Skin of body (tissue), 2 donors: ENCODE measurements around the gene CYB5RL. TPM values are rescaled to one million over a fixed set of nuclear protein-coding genes. Genes with fewer than 3 reads are reported as not detected.
"Not testable (repeated sequence)": the region's sequence is repeated elsewhere in the genome, so short reads cannot be mapped to it uniquely, and the experiment has no call there.

Experiments used
- DNase-seq: peaks from one replicate; lab custom pipeline; 2025; lab: John Stamatoyannopoulos, UW
- total RNA-seq: library from RNA; depleted of rRNA; stranded (reverse); fragments of >200 nt; gene quantifications from one replicate; pipeline ENCODE4 v1.2.3, GENCODE V29; 2014

CYB5RL gene
- 4.3 TPM for total RNA-seq

- peak; percentile 94 for DNase-seq
Observed at GRCh38 chr1:54199765-54200518, at the start of gene CYB5RL, which contains the start of gene MRPL37. TSS of gene CYB5RL (minus strand) at chr1:54200030. CDS start at chr1:54195616, 4,414 bp downstream. TSS of gene MRPL37 (plus strand) at chr1:54200167. CDS start at chr1:54200244, 77 bp downstream.

GRCh38 chr1:54248966-54249365 is 49.1 kb upstream of the CYB5RL start:
- DNase-seq: no peak

GRCh38 chr1:54247863-54248515 is 48.2 kb upstream of the CYB5RL start:
- DNase-seq: no peak

GRCh38 chr1:54246116-54246721 is 46.4 kb upstream of the CYB5RL start:
- DNase-seq: no peak

GRCh38 chr1:54245501-54245900 is 45.7 kb upstream of the CYB5RL start:
- no peak for DNase-seq

GRCh38 chr1:54244655-54245054 is 44.8 kb upstream of the CYB5RL start:
- no peak for DNase-seq

- DNase-seq: no peak
Observed at GRCh38 chr1:54243022-54243421, 43.2 kb upstream of the CYB5RL start.

GRCh38 chr1:54241364-54241763 is 41.5 kb upstream of the CYB5RL start:
- DNase-seq: no peak

- no peak for DNase-seq
Observed at GRCh38 chr1:54240741-54241335, 41.0 kb upstream of the CYB5RL start.

GRCh38 chr1:54239631-54240031 is 39.8 kb upstream of the CYB5RL start:
- no peak for DNase-seq

GRCh38 chr1:54239035-54239383 is 39.2 kb upstream of the CYB5RL start:
- DNase-seq: no peak

- no peak for DNase-seq
Observed at GRCh38 chr1:54238353-54239034, 38.7 kb upstream of the CYB5RL start.

GRCh38 chr1:54237586-54237985 is 37.8 kb upstream of the CYB5RL start:
- no peak for DNase-seq

- DNase-seq: no peak
Observed at GRCh38 chr1:54234284-54234683, 34.5 kb upstream of the CYB5RL start.

- not testable (repeated sequence) for DNase-seq
Observed at GRCh38 chr1:54233196-54233595, 33.4 kb upstream of the CYB5RL start.

GRCh38 chr1:54230507-54231339 is 30.9 kb upstream of the CYB5RL start:
- DNase-seq: no peak

GRCh38 chr1:54229281-54229891 is 29.6 kb upstream of the CYB5RL start:
- no peak for DNase-seq

GRCh38 chr1:54228638-54229079 is 28.8 kb upstream of the CYB5RL start:
- no peak for DNase-seq

- no peak for DNase-seq
Observed at GRCh38 chr1:54227891-54228310, 28.1 kb upstream of the CYB5RL start.

GRCh38 chr1:54227091-54227602 is 27.3 kb upstream of the CYB5RL start:
- DNase-seq: no peak
